ENCODE data around the gene CABP2. TPM values are rescaled to one million over a fixed set of nuclear protein-coding genes. Genes with fewer than 3 reads are reported as not detected.

CABP2 gene
- total RNA-seq, 4 donors from 2014 or later, result not detected

GRCh38 chr11:67492069-67492727, 31.0 kb downstream of the CABP2 start:
- Histone ChIP-seq H3K9me3 (no peaks in the 10 kb centered on the region), H3K36me3 (peaks cover 0 to 14% (median 4%) of the 10 kb centered on the region in 4 donors), H3K4me3 (no peak overlapping the region), H3K4me1 (peaks cover 0 to 4% (median 0%) of the 10 kb centered on the region in 4 donors), H3K27me3 (no peaks in the 10 kb centered on the region), H3K27ac (no peak overlapping the region)
- 90% methylated on average over 19 of the region's 19 CpGs; no CpG with 5 or more reads in 1 of the 2 donors for WGBS, 2 donors (ENCODE audit: low coverage in 1 of 2)
- no peak for DNase-seq
- in situ Hi-C loops (cut with MboI; ENCODE audit: low pct_ligation_motif_present in 1 of 4, low pct_unique_long_range_greater_than_20kb in 1 of 4, low sequenced_read_pairs in 3 of 4), result no loop called here
- intact Hi-C loops (cut with DNase I; ENCODE audit: low total_unique reads), result no loop called here
- no peak for TF ChIP-seq POLR2AphosphoS5 (IDR thresholded peaks at IDR 0.05)
- no peak for TF ChIP-seq EP300 (IDR thresholded peaks at IDR 0.05; ENCODE audit: low read depth)
- TF ChIP-seq, protein P1, sequence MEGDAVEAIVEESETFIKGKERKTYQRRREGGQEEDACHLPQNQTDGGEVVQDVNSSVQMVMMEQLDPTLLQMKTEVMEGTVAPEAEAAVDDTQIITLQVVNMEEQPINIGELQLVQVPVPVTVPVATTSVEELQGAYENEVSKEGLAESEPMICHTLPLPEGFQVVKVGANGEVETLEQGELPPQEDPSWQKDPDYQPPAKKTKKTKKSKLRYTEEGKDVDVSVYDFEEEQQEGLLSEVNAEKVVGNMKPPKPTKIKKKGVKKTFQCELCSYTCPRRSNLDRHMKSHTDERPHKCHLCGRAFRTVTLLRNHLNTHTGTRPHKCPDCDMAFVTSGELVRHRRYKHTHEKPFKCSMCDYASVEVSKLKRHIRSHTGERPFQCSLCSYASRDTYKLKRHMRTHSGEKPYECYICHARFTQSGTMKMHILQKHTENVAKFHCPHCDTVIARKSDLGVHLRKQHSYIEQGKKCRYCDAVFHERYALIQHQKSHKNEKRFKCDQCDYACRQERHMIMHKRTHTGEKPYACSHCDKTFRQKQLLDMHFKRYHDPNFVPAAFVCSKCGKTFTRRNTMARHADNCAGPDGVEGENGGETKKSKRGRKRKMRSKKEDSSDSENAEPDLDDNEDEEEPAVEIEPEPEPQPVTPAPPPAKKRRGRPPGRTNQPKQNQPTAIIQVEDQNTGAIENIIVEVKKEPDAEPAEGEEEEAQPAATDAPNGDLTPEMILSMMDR (IDR thresholded peaks at IDR 0.05), result no peak
- no peak for TF ChIP-seq POLR2A (IDR thresholded peaks at IDR 0.05)

DNA sequence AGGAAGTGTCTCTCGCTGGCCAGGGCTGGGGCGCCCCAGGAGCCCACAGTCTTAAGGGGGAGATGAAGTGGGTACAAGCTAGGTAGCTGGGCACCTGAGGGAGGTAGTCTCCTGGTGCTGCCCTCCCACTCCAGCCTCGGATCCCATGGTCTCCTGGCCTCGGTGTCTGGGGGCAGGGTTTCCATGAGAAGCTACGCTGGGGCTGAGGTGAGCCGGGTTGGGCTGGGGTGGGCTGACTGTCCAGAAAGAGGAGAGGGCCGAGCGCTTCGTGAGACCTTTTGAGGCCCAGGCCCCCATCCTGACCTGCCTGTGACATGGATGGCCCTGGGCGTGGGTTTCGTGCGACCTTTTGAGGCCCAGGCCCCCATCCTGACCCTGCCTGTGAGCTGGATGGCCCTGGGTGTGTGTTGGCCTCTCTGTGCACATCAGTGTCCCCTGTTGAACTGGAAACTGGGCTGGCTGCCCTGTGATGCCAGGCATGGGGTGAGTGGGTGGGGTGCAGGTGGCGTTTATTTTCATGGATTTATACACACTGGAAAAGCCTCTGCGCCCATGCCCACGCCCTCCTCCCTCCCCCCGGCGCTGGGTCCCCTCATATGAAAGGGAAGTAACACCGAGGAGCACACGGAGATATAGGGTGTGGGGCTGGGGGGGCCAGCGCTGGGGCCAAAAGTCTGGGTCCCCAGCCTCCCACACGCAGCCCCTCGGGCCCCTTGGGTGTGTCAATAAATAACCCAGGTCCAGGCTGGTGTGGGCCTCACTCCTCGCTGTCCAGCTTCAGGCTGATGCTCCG, 31.8 kb downstream of the CABP2 start:
- DNase-seq, result no peak
- Histone ChIP-seq H3K36me3 (peaks cover 0 to 14% (median 4%) of the 10 kb centered on the region in 4 donors), H3K27me3 (no peaks in the 10 kb centered on the region), H3K9me3 (no peaks in the 10 kb centered on the region), H3K4me1 (peaks cover 0 to 5% (median under 1%) of the 10 kb centered on the region in 4 donors), H3K27ac (no peak overlapping the region), H3K4me3 (no peak overlapping the region)
- TF ChIP-seq, protein P1 (IDR thresholded peaks at IDR 0.05), result no peak
- TF ChIP-seq POLR2AphosphoS5 (IDR thresholded peaks at IDR 0.05) (no peak), POLR2A (IDR thresholded peaks at IDR 0.05) (no peak), EP300 (IDR thresholded peaks at IDR 0.05; ENCODE audit: low read depth) (no peak)
- intact Hi-C loops (cut with DNase I; ENCODE audit: low total_unique reads) (no loop called here), in situ Hi-C loops (cut with MboI; ENCODE audit: low pct_ligation_motif_present in 1 of 4, low pct_unique_long_range_greater_than_20kb in 1 of 4, low sequenced_read_pairs in 3 of 4) (no loop called here)
- 79% methylated on average over 24 of the region's 24 CpGs; no CpG with 5 or more reads in 1 of the 2 donors for WGBS, 2 donors (ENCODE audit: low coverage in 1 of 2)

DNA sequence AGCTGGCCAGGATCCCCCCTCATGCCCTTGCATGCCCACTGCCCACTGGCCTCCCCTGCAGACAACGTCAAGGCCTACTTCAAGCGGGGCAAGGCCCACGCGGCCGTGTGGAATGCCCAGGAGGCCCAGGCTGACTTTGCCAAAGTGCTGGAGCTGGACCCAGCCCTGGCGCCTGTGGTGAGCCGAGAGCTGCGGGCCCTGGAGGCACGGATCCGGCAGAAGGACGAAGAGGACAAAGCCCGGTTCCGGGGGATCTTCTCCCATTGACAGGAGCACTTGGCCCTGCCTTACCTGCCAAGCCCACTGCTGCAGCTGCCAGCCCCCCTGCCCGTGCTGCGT, 32.5 kb downstream of the CABP2 start:
- intact Hi-C loops (cut with DNase I; ENCODE audit: low total_unique reads) (no loop called here), in situ Hi-C loops (cut with MboI; ENCODE audit: low pct_ligation_motif_present in 1 of 4, low pct_unique_long_range_greater_than_20kb in 1 of 4, low sequenced_read_pairs in 3 of 4) (no loop called here)
- DNase-seq, result no peak

More for the DNA sequence above, 32.5 kb downstream of the CABP2 start:
- peaks cover 0 to 12% (median 7%) of the 10 kb centered on the region in 4 donors for H3K4me1 ChIP-seq
- WGBS, 2 donors (ENCODE audit: low coverage in 1 of 2), result 82% methylated on average over 14 of the region's 15 CpGs; no CpG with 5 or more reads in 1 of the 2 donors
- no peaks in the 10 kb centered on the region for H3K27me3 ChIP-seq
- peaks cover 0 to 14% (median 4%) of the 10 kb centered on the region in 4 donors for H3K36me3 ChIP-seq
- H3K27ac ChIP-seq, result no peak overlapping the region
- H3K4me3 ChIP-seq, result no peak overlapping the region
- H3K9me3 ChIP-seq, result no peaks in the 10 kb centered on the region
- TF ChIP-seq EP300 (IDR thresholded peaks at IDR 0.05; ENCODE audit: low read depth) (no peak), POLR2AphosphoS5 (IDR thresholded peaks at IDR 0.05) (no peak), POLR2A (IDR thresholded peaks at IDR 0.05) (no peak)
- TF ChIP-seq, protein P1 (IDR thresholded peaks at IDR 0.05), result no peak

Data from transverse colon (tissue), 4 donors.